PFSK-1 (cell line): ENCODE results near the gene GNRH2.

ENCODE experiments used
- FOXP2 ChIP-seq: optimal IDR thresholded peaks from 2 replicates; pipeline ENCODE3; 2011; ENCODE audit warnings: borderline replicate concordance, control low read depth, inconsistent platforms; ENCODE audit not compliant: insufficient read depth; ENCODE audit errors: extremely low read length, extremely low read depth
- POLR2AphosphoS5 ChIP-seq: IDR thresholded peaks from 2 replicates; pipeline ENCODE4 v1.6.1; 2012; ENCODE audit warnings: low read depth, mild to moderate bottlenecking, control low read depth, low read length, moderate library complexity
- SIN3A ChIP-seq: IDR thresholded peaks from 2 replicates; pipeline ENCODE4 v1.6.1; 2012; ENCODE audit warnings: mild to moderate bottlenecking, low read length, moderate library complexity, borderline replicate concordance; ENCODE audit not compliant: insufficient read depth
- TAF1 ChIP-seq: IDR thresholded peaks from 2 replicates; pipeline ENCODE4 v1.6.1; 2012; ENCODE audit warnings: low read length, control low read depth, borderline replicate concordance; ENCODE audit not compliant: insufficient read depth
- TF ChIP-seq, protein P1 (sequence below), 2 experiments: IDR thresholded peaks; 2 replicates each; pipeline versions ENCODE4 v1.6.1 to v1.8.0; 2011 to 2012; ENCODE audit warnings: low read depth in 2 of 2, low read length in 2 of 2, control low read depth in 1 of 2, inconsistent platforms in 1 of 2, mild to moderate bottlenecking in 1 of 2, moderate library complexity in 1 of 2; ENCODE audit not compliant: insufficient read depth in 1 of 2

DNA sequence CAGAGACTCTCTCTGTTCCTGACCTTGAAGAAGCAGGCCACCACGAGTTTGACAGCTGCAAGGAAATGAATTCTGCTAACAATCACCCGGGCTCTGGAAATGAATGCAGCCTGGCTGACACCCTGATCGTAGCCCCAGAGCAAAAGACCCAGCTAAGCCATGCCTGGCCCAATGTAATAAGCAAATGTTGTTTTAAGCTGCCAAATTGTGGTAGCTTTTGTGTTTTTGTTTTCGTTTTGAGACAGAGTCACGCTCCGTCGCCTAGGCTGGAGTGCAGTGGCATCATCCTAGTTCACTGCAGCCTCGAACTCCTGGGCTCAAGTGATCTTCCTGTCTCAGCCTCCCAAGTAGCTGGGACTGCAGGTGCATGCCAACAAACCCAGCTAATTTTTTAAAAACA is 24.7 kb downstream of the GNRH2 start:
- no peak for TF ChIP-seq POLR2AphosphoS5
- TF ChIP-seq FOXP2, result no peak
- TF ChIP-seq SIN3A, result no peak
- no peak for TF ChIP-seq TAF1
- TF ChIP-seq, protein P1, sequence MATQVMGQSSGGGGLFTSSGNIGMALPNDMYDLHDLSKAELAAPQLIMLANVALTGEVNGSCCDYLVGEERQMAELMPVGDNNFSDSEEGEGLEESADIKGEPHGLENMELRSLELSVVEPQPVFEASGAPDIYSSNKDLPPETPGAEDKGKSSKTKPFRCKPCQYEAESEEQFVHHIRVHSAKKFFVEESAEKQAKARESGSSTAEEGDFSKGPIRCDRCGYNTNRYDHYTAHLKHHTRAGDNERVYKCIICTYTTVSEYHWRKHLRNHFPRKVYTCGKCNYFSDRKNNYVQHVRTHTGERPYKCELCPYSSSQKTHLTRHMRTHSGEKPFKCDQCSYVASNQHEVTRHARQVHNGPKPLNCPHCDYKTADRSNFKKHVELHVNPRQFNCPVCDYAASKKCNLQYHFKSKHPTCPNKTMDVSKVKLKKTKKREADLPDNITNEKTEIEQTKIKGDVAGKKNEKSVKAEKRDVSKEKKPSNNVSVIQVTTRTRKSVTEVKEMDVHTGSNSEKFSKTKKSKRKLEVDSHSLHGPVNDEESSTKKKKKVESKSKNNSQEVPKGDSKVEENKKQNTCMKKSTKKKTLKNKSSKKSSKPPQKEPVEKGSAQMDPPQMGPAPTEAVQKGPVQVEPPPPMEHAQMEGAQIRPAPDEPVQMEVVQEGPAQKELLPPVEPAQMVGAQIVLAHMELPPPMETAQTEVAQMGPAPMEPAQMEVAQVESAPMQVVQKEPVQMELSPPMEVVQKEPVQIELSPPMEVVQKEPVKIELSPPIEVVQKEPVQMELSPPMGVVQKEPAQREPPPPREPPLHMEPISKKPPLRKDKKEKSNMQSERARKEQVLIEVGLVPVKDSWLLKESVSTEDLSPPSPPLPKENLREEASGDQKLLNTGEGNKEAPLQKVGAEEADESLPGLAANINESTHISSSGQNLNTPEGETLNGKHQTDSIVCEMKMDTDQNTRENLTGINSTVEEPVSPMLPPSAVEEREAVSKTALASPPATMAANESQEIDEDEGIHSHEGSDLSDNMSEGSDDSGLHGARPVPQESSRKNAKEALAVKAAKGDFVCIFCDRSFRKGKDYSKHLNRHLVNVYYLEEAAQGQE (IDR thresholded peaks at IDR 0.05; ENCODE audit: insufficient read depth in 1 of 2, low read depth in 2 of 2, low read length in 2 of 2), result no peak
